KMS-11 (cell line): Measurements from ENCODE around the gene GPR183.

ENCODE experiments used
- H2AFZ ChIP-seq: fragments of 200-600 bp; sonication (generic); 2 replicates; pipeline ENCODE4 v1.6.1; 2016; ENCODE audit warnings: antibody characterized with exemption, mixed run types, low read depth
- H3K27ac ChIP-seq: fragments of 200-600 bp; sonication (generic); 2 replicates; pipeline ENCODE4 v1.6.1; 2016; ENCODE audit warnings: mild to moderate bottlenecking, mixed run types
- H3K27me3 ChIP-seq: fragments of 200-600 bp; sonication (generic); 2 replicates; pipeline ENCODE4 v1.6.1; 2017; ENCODE audit warnings: mild to moderate bottlenecking, low read depth, mixed run types, moderate library complexity; ENCODE audit not compliant: insufficient read depth
- H3K36me3 ChIP-seq: fragments of 200-600 bp; sonication (generic); 2 replicates; pipeline ENCODE4 v1.6.1; 2017; ENCODE audit warnings: mild to moderate bottlenecking, mixed run types; ENCODE audit not compliant: insufficient read depth
- H3K4me1 ChIP-seq: fragments of 200-600 bp; sonication (generic); 2 replicates; pipeline ENCODE4 v1.6.1; 2016; ENCODE audit warnings: mild to moderate bottlenecking, low read depth, mixed run types; ENCODE audit not compliant: poor library complexity, severe bottlenecking
- H3K4me2 ChIP-seq: fragments of 200-600 bp; sonication (generic); 2 replicates; pipeline ENCODE4 v1.7.0; 2016; ENCODE audit warnings: mild to moderate bottlenecking, mixed run types
- H3K4me3 ChIP-seq: fragments of 200-600 bp; sonication (generic); IDR thresholded peaks from 2 replicates; pipeline ENCODE4 v1.6.1; 2017; ENCODE audit warnings: low read depth, low read length, mixed read lengths; ENCODE audit not compliant: insufficient read depth
- H3K79me2 ChIP-seq: fragments of 200-600 bp; sonication (generic); 2 replicates; pipeline ENCODE4 v1.6.1; 2016; ENCODE audit warnings: low read depth, mixed run types; ENCODE audit not compliant: insufficient read depth
- H3K9ac ChIP-seq: fragments of 200-600 bp; sonication (generic); 2 replicates; pipeline ENCODE4 v1.6.1; 2016; ENCODE audit warnings: mild to moderate bottlenecking, mixed run types
- H4K20me1 ChIP-seq: fragments of 200-600 bp; sonication (generic); 2 replicates; pipeline ENCODE4 v1.6.1; 2016; ENCODE audit warnings: mild to moderate bottlenecking, mixed run types; ENCODE audit not compliant: insufficient read depth
- CTCF ChIP-seq: fragments of 200-600 bp; sonication (generic); conservative IDR thresholded peaks from 2 replicates; pipeline ENCODE4 v1.6.1; 2017; ENCODE audit warnings: low read depth, mild to moderate bottlenecking, antibody characterized with exemption, low read length, moderate library complexity, mixed read lengths

The GPR183 gene

GRCh38 chr13:99273128-99273527 lies 34.1 kb downstream of the GPR183 start:
- Histone ChIP-seq H3K4me2 (no peak overlapping the region), H3K36me3 (no peaks in the 10 kb centered on the region), H3K4me1 (no peaks in the 10 kb centered on the region), H3K9ac (no peak overlapping the region), H3K4me3 (no peak overlapping the region), H3K27ac (no peak overlapping the region), H2AFZ (no peak overlapping the region), H3K79me2 (no peaks in the 10 kb centered on the region), H4K20me1 (no peaks in the 10 kb centered on the region), H3K27me3 (no peaks in the 10 kb centered on the region)
- TF ChIP-seq CTCF, result no peak

GRCh38 chr13:99272481-99272880 lies 34.7 kb downstream of the GPR183 start:
- TF ChIP-seq CTCF, result no peak
- Histone ChIP-seq H3K27ac (no peak overlapping the region), H3K4me2 (no peak overlapping the region), H4K20me1 (no peaks in the 10 kb centered on the region), H3K4me1 (no peaks in the 10 kb centered on the region), H3K36me3 (no peaks in the 10 kb centered on the region), H2AFZ (no peak overlapping the region), H3K9ac (no peak overlapping the region), H3K4me3 (no peak overlapping the region), H3K27me3 (no peaks in the 10 kb centered on the region), H3K79me2 (no peaks in the 10 kb centered on the region)

GRCh38 chr13:99271249-99271648 lies 36.0 kb downstream of the GPR183 start:
- Histone ChIP-seq H3K27me3 (no peaks in the 10 kb centered on the region), H3K27ac (no peak overlapping the region), H3K79me2 (no peaks in the 10 kb centered on the region), H3K4me1 (no peaks in the 10 kb centered on the region), H3K4me2 (no peak overlapping the region), H3K36me3 (no peaks in the 10 kb centered on the region), H2AFZ (no peak overlapping the region), H3K4me3 (no peak overlapping the region), H3K9ac (no peak overlapping the region), H4K20me1 (no peaks in the 10 kb centered on the region)
- no peak for TF ChIP-seq CTCF

- H3K9ac ChIP-seq, result no peak overlapping the region
- no peaks in the 10 kb centered on the region for H4K20me1 ChIP-seq
- TF ChIP-seq CTCF, result no peak
- H3K79me2 ChIP-seq, result no peaks in the 10 kb centered on the region
- no peaks in the 10 kb centered on the region for H3K4me1 ChIP-seq
- no peak overlapping the region for H3K4me2 ChIP-seq
- no peaks in the 10 kb centered on the region for H3K36me3 ChIP-seq
- no peak overlapping the region for H3K4me3 ChIP-seq
- no peaks in the 10 kb centered on the region for H3K27me3 ChIP-seq
- H2AFZ ChIP-seq, result no peak overlapping the region
- H3K27ac ChIP-seq, result no peak overlapping the region
Observed at GRCh38 chr13:99270518-99270917, 36.7 kb downstream of the GPR183 start.
